Panc1 (cell line): Measurements from ENCODE around the gene VIT.

Source experiments
- CTCF ChIP-seq: fragments of 450-650 bp; IDR thresholded peaks from 2 replicates; pipeline ENCODE4 v1.5.1; 2017; ENCODE audit warnings: mild to moderate bottlenecking
- POLR2AphosphoS5 ChIP-seq: IDR thresholded peaks from 2 replicates; pipeline ENCODE4 v1.6.1; 2012; ENCODE audit warnings: mild to moderate bottlenecking, low read depth, low read length, moderate library complexity
- SIN3A ChIP-seq: IDR thresholded peaks from 2 replicates; pipeline ENCODE4 v1.6.1; 2012; ENCODE audit warnings: low read depth, mild to moderate bottlenecking, low read length, moderate library complexity, borderline replicate concordance; ENCODE audit not compliant: insufficient read depth
- TCF7L2 ChIP-seq: IDR thresholded peaks from 2 replicates; pipeline ENCODE4 v1.6.1; 2011; ENCODE audit warnings: mild to moderate bottlenecking, low read depth, low read length, inconsistent platforms
- TF ChIP-seq, protein P1 (sequence below), 2 experiments: IDR thresholded peaks; 2 replicates each; pipeline ENCODE4 v1.6.1; 2011 to 2012; ENCODE audit warnings: low read depth in 2 of 2, control low read depth in 1 of 2, low read length in 1 of 2, mild to moderate bottlenecking in 1 of 2, moderate library complexity in 1 of 2; ENCODE audit not compliant: insufficient read depth in 1 of 2

GRCh38 chr2:36705326-36706020, 9.0 kb downstream of the VIT start:
- TF ChIP-seq CTCF, result no peak
- no peak for TF ChIP-seq POLR2AphosphoS5
- TF ChIP-seq TCF7L2, result no peak
- TF ChIP-seq SIN3A, result no peak
- TF ChIP-seq, protein P1, sequence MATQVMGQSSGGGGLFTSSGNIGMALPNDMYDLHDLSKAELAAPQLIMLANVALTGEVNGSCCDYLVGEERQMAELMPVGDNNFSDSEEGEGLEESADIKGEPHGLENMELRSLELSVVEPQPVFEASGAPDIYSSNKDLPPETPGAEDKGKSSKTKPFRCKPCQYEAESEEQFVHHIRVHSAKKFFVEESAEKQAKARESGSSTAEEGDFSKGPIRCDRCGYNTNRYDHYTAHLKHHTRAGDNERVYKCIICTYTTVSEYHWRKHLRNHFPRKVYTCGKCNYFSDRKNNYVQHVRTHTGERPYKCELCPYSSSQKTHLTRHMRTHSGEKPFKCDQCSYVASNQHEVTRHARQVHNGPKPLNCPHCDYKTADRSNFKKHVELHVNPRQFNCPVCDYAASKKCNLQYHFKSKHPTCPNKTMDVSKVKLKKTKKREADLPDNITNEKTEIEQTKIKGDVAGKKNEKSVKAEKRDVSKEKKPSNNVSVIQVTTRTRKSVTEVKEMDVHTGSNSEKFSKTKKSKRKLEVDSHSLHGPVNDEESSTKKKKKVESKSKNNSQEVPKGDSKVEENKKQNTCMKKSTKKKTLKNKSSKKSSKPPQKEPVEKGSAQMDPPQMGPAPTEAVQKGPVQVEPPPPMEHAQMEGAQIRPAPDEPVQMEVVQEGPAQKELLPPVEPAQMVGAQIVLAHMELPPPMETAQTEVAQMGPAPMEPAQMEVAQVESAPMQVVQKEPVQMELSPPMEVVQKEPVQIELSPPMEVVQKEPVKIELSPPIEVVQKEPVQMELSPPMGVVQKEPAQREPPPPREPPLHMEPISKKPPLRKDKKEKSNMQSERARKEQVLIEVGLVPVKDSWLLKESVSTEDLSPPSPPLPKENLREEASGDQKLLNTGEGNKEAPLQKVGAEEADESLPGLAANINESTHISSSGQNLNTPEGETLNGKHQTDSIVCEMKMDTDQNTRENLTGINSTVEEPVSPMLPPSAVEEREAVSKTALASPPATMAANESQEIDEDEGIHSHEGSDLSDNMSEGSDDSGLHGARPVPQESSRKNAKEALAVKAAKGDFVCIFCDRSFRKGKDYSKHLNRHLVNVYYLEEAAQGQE (IDR thresholded peaks at IDR 0.05; ENCODE audit: insufficient read depth in 1 of 2, low read depth in 2 of 2, low read length in 1 of 2), result no peak
